ENCODE measurements around the gene UNC13C. TPM values are rescaled to one million over a fixed set of nuclear protein-coding genes. Genes with fewer than 3 reads are reported as not detected.

Gene UNC13C
- total RNA-seq, 1 experiment from 2014 or later: not detected

- BruUV-seq (replicated peaks): no TSS peak
- POLR2A ChIA-PET: no interaction called here
Measured at GRCh38 chr15:54089776-54090175, 111.5 kb downstream of the UNC13C start.

GRCh38 chr15:54091651-54092050, 113.4 kb downstream of the UNC13C start:
- no peaks in the 10 kb centered on the region for H3K79me2 ChIP-seq (ENCODE audit: insufficient read depth, low read length)
- H3K27ac ChIP-seq (ENCODE audit: low read depth, low read length): no peak overlapping the region
- no peak overlapping the region for H3K4me2 ChIP-seq (ENCODE audit: low read length)
- no peak overlapping the region for H3K9ac ChIP-seq (ENCODE audit: low read length)
- ATAC-seq: no peak
- no peak for DNase-seq (ENCODE audit: low read depth, low spot score)
- intact Hi-C loops (cut with micrococcal nuclease): no loop called here
- H4K20me1 ChIP-seq (ENCODE audit: insufficient read depth): no peaks in the 10 kb centered on the region
- no peaks in the 10 kb centered on the region for H3K27me3 ChIP-seq (ENCODE audit: insufficient read depth, low read length)
- TF ChIP-seq, protein P1, sequence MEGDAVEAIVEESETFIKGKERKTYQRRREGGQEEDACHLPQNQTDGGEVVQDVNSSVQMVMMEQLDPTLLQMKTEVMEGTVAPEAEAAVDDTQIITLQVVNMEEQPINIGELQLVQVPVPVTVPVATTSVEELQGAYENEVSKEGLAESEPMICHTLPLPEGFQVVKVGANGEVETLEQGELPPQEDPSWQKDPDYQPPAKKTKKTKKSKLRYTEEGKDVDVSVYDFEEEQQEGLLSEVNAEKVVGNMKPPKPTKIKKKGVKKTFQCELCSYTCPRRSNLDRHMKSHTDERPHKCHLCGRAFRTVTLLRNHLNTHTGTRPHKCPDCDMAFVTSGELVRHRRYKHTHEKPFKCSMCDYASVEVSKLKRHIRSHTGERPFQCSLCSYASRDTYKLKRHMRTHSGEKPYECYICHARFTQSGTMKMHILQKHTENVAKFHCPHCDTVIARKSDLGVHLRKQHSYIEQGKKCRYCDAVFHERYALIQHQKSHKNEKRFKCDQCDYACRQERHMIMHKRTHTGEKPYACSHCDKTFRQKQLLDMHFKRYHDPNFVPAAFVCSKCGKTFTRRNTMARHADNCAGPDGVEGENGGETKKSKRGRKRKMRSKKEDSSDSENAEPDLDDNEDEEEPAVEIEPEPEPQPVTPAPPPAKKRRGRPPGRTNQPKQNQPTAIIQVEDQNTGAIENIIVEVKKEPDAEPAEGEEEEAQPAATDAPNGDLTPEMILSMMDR (IDR thresholded peaks at IDR 0.05 in 2 of 3, conservative IDR thresholded peaks at IDR 0.05 in 1 of 3; ENCODE audit: borderline replicate concordance in 1 of 3, insufficient read depth in 1 of 3, low read depth in 2 of 3, low read length in 2 of 3): no peak
- no peak for TF ChIP-seq EGR1 (IDR thresholded peaks at IDR 0.05; ENCODE audit: low read depth)
- TF ChIP-seq ZFX (IDR thresholded peaks at IDR 0.05): no peak
- TF ChIP-seq SIN3A (IDR thresholded peaks at IDR 0.05; ENCODE audit: low read depth): no peak
- TF ChIP-seq POLR2AphosphoS5 (IDR thresholded peaks at IDR 0.05; ENCODE audit: low read depth, low read length): no peak
- TF ChIP-seq SP1 (IDR thresholded peaks at IDR 0.05; ENCODE audit: low read depth): no peak
- no peaks in the 10 kb centered on the region for H3K9me2 ChIP-seq (ENCODE audit: insufficient read depth)
- no TSS peak for BruUV-seq (replicated peaks)
- H3K4me1 ChIP-seq (ENCODE audit: control insufficient read depth in 1 of 2, insufficient read depth in 2 of 2, low read length in 2 of 2): no peaks in the 10 kb centered on the region
- H3K4me3 ChIP-seq (replicated peaks in 1 of 2; ENCODE audit: low read depth in 1 of 2, low read length in 2 of 2): no peak overlapping the region
- H3K9me3 ChIP-seq (ENCODE audit: control insufficient read depth in 1 of 2, insufficient read depth in 1 of 2, low read depth in 1 of 2, low read length in 2 of 2): peaks cover 0 to 31% of the 10 kb centered on the region in 2 experiments; a peak in 2 of 4 replicates
- no peaks in the 10 kb centered on the region for H3K36me3 ChIP-seq (ENCODE audit: control insufficient read depth in 1 of 2, insufficient read depth in 2 of 2, low read length in 2 of 2)
- POLR2A ChIA-PET: no interaction called here
- no peak overlapping the region for H2AFZ ChIP-seq (ENCODE audit: low read depth, low read length, poor library complexity, severe bottlenecking)
- RAD21 ChIA-PET (ENCODE audit: low non-redundant PET in 1 of 2, low total read pairs in 2 of 2, uncharacterized antibody in 2 of 2, unreplicated experiment in 2 of 2): no interaction called here
- CTCF ChIA-PET: no interaction called here

More at GRCh38 chr15:54089776-54090175, 111.5 kb downstream of the UNC13C start:
- Histone ChIP-seq H3K36me3 (ENCODE audit: control insufficient read depth in 1 of 2, insufficient read depth in 2 of 2, low read length in 2 of 2) (no peaks in the 10 kb centered on the region), H3K9ac (ENCODE audit: low read length) (no peak overlapping the region), H3K4me2 (ENCODE audit: low read length) (no peak overlapping the region), H3K27ac (ENCODE audit: low read depth, low read length) (no peak overlapping the region), H3K79me2 (ENCODE audit: insufficient read depth, low read length) (no peaks in the 10 kb centered on the region), H3K9me3 (ENCODE audit: control insufficient read depth in 1 of 2, insufficient read depth in 1 of 2, low read depth in 1 of 2, low read length in 2 of 2) (peaks cover 0 to 22% of the 10 kb centered on the region in 2 experiments; a peak in 2 of 4 replicates), H2AFZ (ENCODE audit: low read depth, low read length, poor library complexity, severe bottlenecking) (no peak overlapping the region), H4K20me1 (ENCODE audit: insufficient read depth) (no peaks in the 10 kb centered on the region), H3K4me1 (ENCODE audit: control insufficient read depth in 1 of 2, insufficient read depth in 2 of 2, low read length in 2 of 2) (no peaks in the 10 kb centered on the region), H3K4me3 (replicated peaks in 1 of 2; ENCODE audit: low read depth in 1 of 2, low read length in 2 of 2) (no peak overlapping the region), H3K9me2 (ENCODE audit: insufficient read depth) (no peaks in the 10 kb centered on the region), H3K27me3 (ENCODE audit: insufficient read depth, low read length) (no peaks in the 10 kb centered on the region)
- intact Hi-C loops (cut with micrococcal nuclease): no loop called here
- RAD21 ChIA-PET (ENCODE audit: low non-redundant PET in 1 of 2, low total read pairs in 2 of 2, uncharacterized antibody in 2 of 2, unreplicated experiment in 2 of 2): no interaction called here
- CTCF ChIA-PET: no interaction called here
- ATAC-seq: no peak
- DNase-seq (ENCODE audit: low read depth, low spot score): no peak
- TF ChIP-seq TCF7L2 (IDR thresholded peaks at IDR 0.05; ENCODE audit: borderline replicate concordance, extremely low read depth, insufficient read depth, insufficient read length) (no peak), CEBPB (IDR thresholded peaks at IDR 0.05; ENCODE audit: low read depth) (no peak), POLR2A (IDR thresholded peaks at IDR 0.05; ENCODE audit: borderline replicate concordance, extremely low read depth, insufficient read depth, insufficient read length) (no peak), RAD21 (IDR thresholded peaks at IDR 0.05; ENCODE audit: low read depth) (no peak)

All from HCT116 (cell line).